Measurements from ENCODE around the gene PAGE5. TPM values are rescaled to one million over a fixed set of nuclear protein-coding genes. Genes with fewer than 3 reads are reported as not detected.

PAGE5 gene
- total and polyA plus RNA-seq, 2 donors from 2014 or later = not detected

GRCh38 chrX:55264816-55265215, 44.7 kb downstream of the PAGE5 start, which contains the start of gene PAGE3:
Gene PAGE3 (minus strand): TSS chrX:55264916. CDS start chrX:55263903, 1,013 bp downstream.
- Histone ChIP-seq H3K9ac (ENCODE audit: low read length in 3 of 3) (no peak within 1 kb of the TSS), H3K27me3 (ENCODE audit: control insufficient read depth, insufficient read depth, low read length) (no peaks in the 10 kb centered on the region), H3K9me3 (ENCODE audit: control insufficient read depth in 2 of 3, insufficient read depth in 1 of 3, low read length in 3 of 3) (no peaks in the 10 kb centered on the region), H3K36me3 (ENCODE audit: control insufficient read depth in 2 of 3, insufficient read depth in 3 of 3, low read length in 3 of 3) (no peaks in the 10 kb centered on the region), H3K4me3 (ENCODE audit: low read length in 3 of 3) (no peak within 1 kb of the TSS), H3K4me1 (ENCODE audit: control insufficient read depth in 2 of 3, insufficient read depth in 2 of 3, low read depth in 1 of 3, low read length in 3 of 3) (no peaks in the 10 kb centered on the region), H3K27ac (ENCODE audit: low read depth in 2 of 2, low read length in 2 of 2) (no peak within 1 kb of the TSS)
- no peak for TF ChIP-seq CTCF (IDR thresholded peaks at IDR 0.05; ENCODE audit: borderline replicate concordance, extremely low read depth, insufficient read depth)
- DNase-seq = no peak
- FAIRE-seq = no peak
- intact Hi-C loops (cut with DNase I) = no loop called here

Other genes starting within 250 kb of the PAGE5 start
- gene PFKFB1, start 226.2 kb upstream of the PAGE5 start, total RNA-seq = 0.31 TPM
- gene PFKFB1, start 226.2 kb upstream of the PAGE5 start, polyA plus RNA-seq (ENCODE audit: insufficient read depth, low read depth, low replicate concordance) = 1.1 TPM
- 15.9 TPM for gene APEX2, start 220.0 kb upstream of the PAGE5 start, total RNA-seq
- gene APEX2, start 220.0 kb upstream of the PAGE5 start, polyA plus RNA-seq (ENCODE audit: insufficient read depth, low read depth, low replicate concordance) = 16.9 TPM
- 0.79 TPM for gene ALAS2, start 189.4 kb upstream of the PAGE5 start, total RNA-seq
- not detected for gene ALAS2, start 189.4 kb upstream of the PAGE5 start, polyA plus RNA-seq (ENCODE audit: insufficient read depth, low read depth, low replicate concordance)
- not detected for gene PAGE2B, start 145.3 kb upstream of the PAGE5 start, total RNA-seq
- gene PAGE2B, start 145.3 kb upstream of the PAGE5 start, polyA plus RNA-seq (ENCODE audit: insufficient read depth, low read depth, low replicate concordance) = not detected
- gene PAGE2, start 131.3 kb upstream of the PAGE5 start, total RNA-seq = not detected
- gene PAGE2, start 131.3 kb upstream of the PAGE5 start, polyA plus RNA-seq (ENCODE audit: insufficient read depth, low read depth, low replicate concordance) = not detected
- not detected for gene PAGE3, start 44.6 kb downstream of the PAGE5 start, total RNA-seq
- not detected for gene PAGE3, start 44.6 kb downstream of the PAGE5 start, polyA plus RNA-seq (ENCODE audit: insufficient read depth, low read depth, low replicate concordance)
- gene MAGEH1, start 231.8 kb downstream of the PAGE5 start, total RNA-seq = 23.7 TPM
- 47.3 TPM for gene MAGEH1, start 231.8 kb downstream of the PAGE5 start, polyA plus RNA-seq (ENCODE audit: insufficient read depth, low read depth, low replicate concordance)